Right lobe of liver (tissue), 6 donors: ENCODE measurements around the gene RAMP2. TPM values are rescaled to one million over a fixed set of nuclear protein-coding genes. Genes with fewer than 3 reads are reported as not detected.

ENCODE experiments used
- ATAC-seq, 4 donors: fragments of 200-7000 bp; cut with Tn5 transposase; one replicate each; pipeline ENCODE4 v1.9.1; 2020; ENCODE audit warnings: mild to moderate bottlenecking in 4 of 4, moderate library complexity in 4 of 4
- DNase-seq, 3 donors: peaks; one replicate each; pipeline ENCODE4 v3.0.0-alpha.2; 2020
- H3K27ac ChIP-seq, 3 donors: fragments of 200-600 bp; one replicate each; pipeline ENCODE4 v1.8.0; 2022
- H3K27me3 ChIP-seq, 2 donors: fragments of 200-600 bp; one replicate each; pipeline ENCODE4 v1.8.0; 2022
- H3K36me3 ChIP-seq, 4 donors: fragments of 200-600 bp; sonication (generic) in 1 of 4; one replicate each; pipeline versions ENCODE4 v1.5.1 to v1.8.0; 2017 to 2022; ENCODE audit warnings: control low read depth in 1 of 4
- H3K4me1 ChIP-seq, 4 donors: fragments of 200-600 bp; sonication (generic) in 1 of 4; one replicate each; pipeline versions ENCODE4 v1.5.1 to v1.8.0; 2017 to 2022; ENCODE audit warnings: control low read depth in 1 of 4
- H3K4me3 ChIP-seq, 3 donors: fragments of 200-600 bp; one replicate each; pipeline ENCODE4 v1.8.0; 2022
- H3K9me3 ChIP-seq, 4 donors: fragments of 200-600 bp; sonication (generic) in 1 of 4; one replicate each; pipeline versions ENCODE4 v1.5.1 to v1.8.0; 2017 to 2022; ENCODE audit warnings: control low read depth in 1 of 4
- POLR2A ChIP-seq: fragments of 450-650 bp; IDR thresholded peaks from one replicate; pipeline ENCODE4 v1.6.1; 2017; ENCODE audit warnings: antibody characterized with exemption, mild to moderate bottlenecking
- WGBS: methylation state at CpG from one replicate; pipeline ENCODE4 v1.1.6; 2018; ENCODE audit warnings: low coverage, low lambda C conversion rate; ENCODE audit not compliant: insufficient coverage; ENCODE audit errors: missing lambda C conversion rate; 5-methylcytosine and 5-hydroxymethylcytosine counted together
- intact Hi-C, 2 donors: fragments of 100-400 bp; cut with DNase I; formaldehyde crosslinking; loops; one replicate each; pipeline versions ENCODE4 v1.11.2 to v1.14.1; 2022
- total RNA-seq, 6 experiments: library from RNA; depleted of rRNA in 2 of 6; stranded (reverse); fragments of >200 nt in 2 of 6; fragmentation: NEBNext Ultra II Directional in 3 of 6; extraction: Animal tissue kit (Norgen Biotek cat#: 25700) in 3 of 6; gene quantifications; one replicate each; pipeline versions ENCODE4 v1.1.0 to v1.2.4, GENCODE V29; 2016 to 2023
- TF ChIP-seq, protein P1 (sequence below), 4 donors: fragments of 200-600 bp in 3 of 4; fragments of 450-650 bp in 1 of 4; IDR thresholded peaks; one replicate each; pipeline versions ENCODE4 v1.5.1 to v1.8.0; 2016 to 2022; ENCODE audit warnings: antibody characterized with exemption in 4 of 4, mild to moderate bottlenecking in 2 of 4
- donor health status: DM: no; HTN: yes; CAD: no.
- donor health status: DM: no; HTN: no; CAD: no.
- donor health status: DM: no; HTN: no; CAD: no.
- donor health status: DM: no; HTN: yes; CAD: no.
- donor health status: DM: no; HTN: yes; CAD: no.

The RAMP2 gene
- total RNA-seq, 6 experiments from 2014 or later: 1.9 to 9.4 (median 4.4) TPM

DNA sequence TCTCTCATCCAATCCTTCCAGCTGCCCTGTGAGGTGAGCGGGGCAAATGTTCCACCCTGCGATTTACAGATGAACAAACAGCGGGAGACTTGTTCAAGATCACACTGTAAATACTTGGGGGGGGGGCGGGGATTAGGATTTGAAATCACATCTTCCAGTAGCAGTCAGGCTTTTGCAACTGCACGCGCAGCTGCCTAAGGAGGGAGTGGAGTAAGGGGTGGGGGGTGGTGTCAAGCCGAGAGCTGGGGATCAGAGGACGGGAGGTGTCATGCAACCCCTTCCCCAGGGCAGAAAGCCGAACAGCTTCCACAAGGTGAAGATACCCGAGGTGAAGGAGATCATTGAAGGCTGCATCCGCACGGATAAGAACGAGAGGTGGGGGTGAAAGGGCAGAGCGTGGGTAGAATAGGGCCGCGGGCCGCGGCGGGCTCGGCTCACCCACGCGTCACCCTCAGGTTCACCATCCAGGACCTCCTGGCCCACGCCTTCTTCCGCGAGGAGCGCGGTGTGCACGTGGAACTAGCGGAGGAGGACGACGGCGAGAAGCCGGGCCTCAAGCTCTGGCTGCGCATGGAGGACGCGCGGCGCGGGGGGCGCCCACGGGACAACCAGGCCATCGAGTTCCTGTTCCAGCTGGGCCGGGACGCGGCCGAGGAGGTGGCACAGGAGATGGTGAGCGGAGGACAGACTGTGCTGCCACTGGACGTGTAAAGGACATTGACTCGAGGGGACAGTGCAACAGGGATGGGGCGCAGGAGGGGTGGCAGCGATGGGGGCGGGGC lies 24.0 kb downstream of the RAMP2 start:
- TF ChIP-seq POLR2A: no peak
- TF ChIP-seq, protein P1, sequence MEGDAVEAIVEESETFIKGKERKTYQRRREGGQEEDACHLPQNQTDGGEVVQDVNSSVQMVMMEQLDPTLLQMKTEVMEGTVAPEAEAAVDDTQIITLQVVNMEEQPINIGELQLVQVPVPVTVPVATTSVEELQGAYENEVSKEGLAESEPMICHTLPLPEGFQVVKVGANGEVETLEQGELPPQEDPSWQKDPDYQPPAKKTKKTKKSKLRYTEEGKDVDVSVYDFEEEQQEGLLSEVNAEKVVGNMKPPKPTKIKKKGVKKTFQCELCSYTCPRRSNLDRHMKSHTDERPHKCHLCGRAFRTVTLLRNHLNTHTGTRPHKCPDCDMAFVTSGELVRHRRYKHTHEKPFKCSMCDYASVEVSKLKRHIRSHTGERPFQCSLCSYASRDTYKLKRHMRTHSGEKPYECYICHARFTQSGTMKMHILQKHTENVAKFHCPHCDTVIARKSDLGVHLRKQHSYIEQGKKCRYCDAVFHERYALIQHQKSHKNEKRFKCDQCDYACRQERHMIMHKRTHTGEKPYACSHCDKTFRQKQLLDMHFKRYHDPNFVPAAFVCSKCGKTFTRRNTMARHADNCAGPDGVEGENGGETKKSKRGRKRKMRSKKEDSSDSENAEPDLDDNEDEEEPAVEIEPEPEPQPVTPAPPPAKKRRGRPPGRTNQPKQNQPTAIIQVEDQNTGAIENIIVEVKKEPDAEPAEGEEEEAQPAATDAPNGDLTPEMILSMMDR (IDR thresholded peaks at IDR 0.05): no peak
- intact Hi-C loops: no loop called here

DNA sequence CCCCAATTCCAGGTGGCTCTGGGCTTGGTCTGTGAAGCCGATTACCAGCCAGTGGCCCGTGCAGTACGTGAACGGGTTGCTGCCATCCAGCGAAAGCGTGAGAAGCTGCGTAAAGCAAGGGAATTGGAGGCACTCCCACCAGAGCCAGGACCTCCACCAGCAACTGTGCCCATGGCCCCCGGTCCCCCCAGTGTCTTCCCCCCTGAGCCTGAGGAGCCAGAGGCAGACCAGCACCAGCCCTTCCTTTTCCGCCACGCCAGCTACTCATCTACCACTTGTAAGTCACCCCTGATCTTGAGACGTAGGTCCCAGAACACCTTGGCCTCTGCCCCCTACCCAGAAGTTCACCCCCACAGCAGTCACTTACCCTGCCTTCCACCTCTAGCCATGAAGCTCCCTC lies 26.2 kb downstream of the RAMP2 start:
- TF ChIP-seq POLR2A: no peak
- TF ChIP-seq, protein P1 (IDR thresholded peaks at IDR 0.05): no peak
- ATAC-seq (no peak), DNase-seq (no peak)
- intact Hi-C loops: no loop called here
- Histone ChIP-seq H3K4me3 (no peak overlapping the region), H3K36me3 (no peaks in the 10 kb centered on the region), H3K4me1 (peaks cover 0 to 7% (median 0%) of the 10 kb centered on the region in 4 donors), H3K27ac (no peak overlapping the region), H3K27me3 (no peaks in the 10 kb centered on the region), H3K9me3 (no peaks in the 10 kb centered on the region)
- 81% methylated on average over 5 of the region's 11 CpGs for WGBS

More for the DNA sequence above, 24.0 kb downstream of the RAMP2 start:
- ATAC-seq (no peak), DNase-seq (no peak)
- H3K27me3 ChIP-seq: no peaks in the 10 kb centered on the region
- H3K4me1 ChIP-seq: peaks cover 0 to 11% (median 0%) of the 10 kb centered on the region in 4 donors
- no peaks in the 10 kb centered on the region for H3K36me3 ChIP-seq
- H3K4me3 ChIP-seq: no peak overlapping the region
- no peak overlapping the region for H3K27ac ChIP-seq
- H3K9me3 ChIP-seq: no peaks in the 10 kb centered on the region
- WGBS: 47% methylated on average over 15 of the region's 52 CpGs

DNA sequence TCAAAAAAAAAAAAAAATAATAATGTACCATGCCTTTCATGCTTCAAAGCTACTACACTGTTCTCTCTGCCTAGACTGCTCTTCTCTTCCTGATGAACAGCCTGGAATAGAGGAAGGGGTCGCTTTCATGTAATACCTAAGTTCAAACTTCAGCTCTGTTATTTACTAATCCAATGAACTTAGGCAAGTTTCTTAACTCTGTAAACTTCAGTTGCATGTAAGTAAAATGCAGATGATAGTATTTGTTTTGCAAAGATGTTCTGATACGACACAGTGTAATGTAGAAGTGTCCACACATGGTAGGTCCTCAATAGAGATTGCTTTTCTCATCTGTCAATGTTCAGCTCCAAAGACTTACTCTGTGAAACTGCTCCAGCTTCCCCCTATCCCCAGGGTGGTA lies 30.9 kb downstream of the RAMP2 start:
- intact Hi-C loops: no loop called here
- no peak overlapping the region for H3K4me3 ChIP-seq

DNA sequence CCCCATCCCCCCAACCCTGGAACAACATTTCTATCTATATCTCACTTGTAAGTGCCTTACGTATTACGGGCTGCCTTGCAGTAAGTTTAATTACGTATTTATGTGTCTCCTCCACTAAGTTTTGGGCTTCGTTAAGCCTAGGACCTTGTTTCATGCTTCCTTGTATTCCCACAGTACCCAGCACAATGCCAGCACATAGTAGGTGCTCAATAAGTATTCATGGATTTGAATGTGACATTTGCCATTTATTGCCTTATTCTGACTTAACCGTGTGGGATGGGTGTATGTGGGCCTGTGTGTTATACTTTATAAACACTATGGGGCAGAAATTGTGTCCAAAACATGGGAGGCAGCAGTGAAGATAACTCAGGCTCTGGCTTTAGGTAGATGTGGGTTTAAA lies 31.5 kb downstream of the RAMP2 start:
- intact Hi-C loops: no loop called here
- ATAC-seq (no peak), DNase-seq (no peak)
- Histone ChIP-seq H3K27me3 (no peaks in the 10 kb centered on the region), H3K4me3 (no peak overlapping the region), H3K36me3 (no peaks in the 10 kb centered on the region), H3K9me3 (no peaks in the 10 kb centered on the region), H3K4me1 (peaks cover 0 to 15% (median 2%) of the 10 kb centered on the region in 4 donors), H3K27ac (no peak overlapping the region)
- WGBS: 56% methylated on average over 5 of the region's 5 CpGs
- TF ChIP-seq POLR2A: no peak
- TF ChIP-seq, protein P1 (IDR thresholded peaks at IDR 0.05): no peak

More for the DNA sequence above, 30.9 kb downstream of the RAMP2 start:
- H3K9me3 ChIP-seq: no peaks in the 10 kb centered on the region
- no peaks in the 10 kb centered on the region for H3K27me3 ChIP-seq
- WGBS: 39% methylated on average over 2 of the region's 2 CpGs
- peak in 1 of 4 donors; percentile 50 for ATAC-seq
- H3K36me3 ChIP-seq: no peaks in the 10 kb centered on the region
- no peak overlapping the region for H3K27ac ChIP-seq
- TF ChIP-seq, protein P1 (IDR thresholded peaks at IDR 0.05): no peak
- TF ChIP-seq POLR2A: no peak
- peaks cover 0 to 11% (median under 1%) of the 10 kb centered on the region in 4 donors for H3K4me1 ChIP-seq
- DNase-seq: no peak
